Endothelial cell of umbilical vein (primary cell): ENCODE data around the gene SLC25A45. TPM values are rescaled to one million over a fixed set of nuclear protein-coding genes. Genes with fewer than 3 reads are reported as not detected.

ENCODE experiments used
- BruUV-seq: library from RNA; stranded (reverse); fragments of 400-500 nt; replicated peaks from 2 replicates; lab custom pipeline; 2021; lab: Mats Ljungman, UMichigan
- CTCF ChIA-PET: fragments of 300-600, 350-600 bp; sonication (Branson Sonifier 250); formaldehyde crosslinking; loops from one replicate; lab custom pipeline; 2021; ENCODE audit warnings: antibody characterized with exemption, inconsistent platforms; lab: Charles Lee
- POLR2A ChIA-PET: fragments of 300-600, 350-600 bp; sonication (Branson Sonifier 250); formaldehyde crosslinking; loops from one replicate; lab custom pipeline; 2021; ENCODE audit warnings: antibody characterized with exemption, inconsistent platforms; lab: Charles Lee
- DNase-seq: peaks from one replicate; pipeline ENCODE4 v3.0.0-alpha.2; 2011; ENCODE audit warnings: low read depth, low spot score
- FAIRE-seq: peaks from 2 replicates; lab custom pipeline; 2011; peaks lifted over from hg19 to GRCh38; lab: Jason Lieb, UNC
- H2AFZ ChIP-seq: 2 replicates; pipeline ENCODE4 v1.6.0; 2012; ENCODE audit warnings: low read depth, low read length, control low read depth, inconsistent platforms
- H3K27ac ChIP-seq: 2 replicates; pipeline ENCODE4 v1.5.1; 2011; ENCODE audit warnings: low read depth, mild to moderate bottlenecking, control low read depth, low read length, moderate library complexity; ENCODE audit not compliant: insufficient read depth
- H3K27me3 ChIP-seq, 2 experiments: 2 replicates each; pipeline versions ENCODE4 v1.6.0 to v1.6.1; 2011; ENCODE audit warnings: low read length in 2 of 2, mixed read lengths in 1 of 2; ENCODE audit not compliant: control insufficient read depth in 2 of 2, insufficient read depth in 2 of 2
- H3K36me3 ChIP-seq, 2 experiments: 2 replicates in 1 of 2; 3 replicates in 1 of 2; pipeline ENCODE4 v1.5.1; 2011; ENCODE audit warnings: low read length in 2 of 2, mild to moderate bottlenecking in 1 of 2, moderate library complexity in 1 of 2; ENCODE audit not compliant: control insufficient read depth in 2 of 2, insufficient read depth in 2 of 2; ENCODE audit errors: extremely low read depth in 1 of 2
- H3K4me1 ChIP-seq: 3 replicates; pipeline ENCODE4 v1.5.1; 2011; ENCODE audit warnings: mild to moderate bottlenecking, low read length; ENCODE audit not compliant: control insufficient read depth, insufficient read depth; ENCODE audit errors: extremely low read depth
- H3K4me2 ChIP-seq: 2 replicates; pipeline ENCODE4 v1.6.1; 2011; ENCODE audit warnings: low read length, control low read depth, mixed read lengths; ENCODE audit not compliant: insufficient read depth
- H3K4me3 ChIP-seq, 3 experiments: fragments of 200-600 bp in 1 of 3; sonication (generic), shearing (Covaris generic) in 1 of 3; replicated peaks in 1 of 3; 2 replicates each; pipeline ENCODE4 v1.5.1; 2011 to 2016; ENCODE audit warnings: control low read depth in 3 of 3, low read length in 3 of 3, mild to moderate bottlenecking in 2 of 3, inconsistent platforms in 1 of 3, low read depth in 1 of 3, moderate library complexity in 1 of 3; ENCODE audit not compliant: insufficient read depth in 1 of 3
- H3K79me2 ChIP-seq: 2 replicates; pipeline ENCODE4 v1.6.0; 2012; ENCODE audit warnings: low read length, inconsistent platforms; ENCODE audit not compliant: control insufficient read depth, insufficient read depth
- H3K9ac ChIP-seq: replicated peaks from 2 replicates; pipeline ENCODE3; 2011; ENCODE audit warnings: low read length, control low read depth; ENCODE audit not compliant: insufficient read depth; ENCODE audit errors: extremely low read depth
- H3K9me1 ChIP-seq: replicated peaks from 3 replicates; pipeline ENCODE4 v1.6.0; 2011; ENCODE audit warnings: mild to moderate bottlenecking, low read length; ENCODE audit not compliant: control insufficient read depth, insufficient read depth; ENCODE audit errors: extremely low read depth
- H3K9me3 ChIP-seq: replicated peaks from 2 replicates; pipeline ENCODE4 v1.5.1; 2012; ENCODE audit warnings: low read length, inconsistent platforms; ENCODE audit not compliant: control insufficient read depth, insufficient read depth
- H4K20me1 ChIP-seq: replicated peaks from 2 replicates; pipeline ENCODE3; 2011; ENCODE audit warnings: mild to moderate bottlenecking, low read length; ENCODE audit not compliant: control insufficient read depth, insufficient read depth; ENCODE audit errors: extremely low read depth
- EZH2 ChIP-seq: IDR thresholded peaks from 2 replicates; pipeline ENCODE4 v1.6.1; 2012; ENCODE audit warnings: borderline replicate concordance, low read depth, mild to moderate bottlenecking, moderate library complexity, low read length, inconsistent platforms; ENCODE audit not compliant: severe bottlenecking
- FOS ChIP-seq: IDR thresholded peaks from 2 replicates; pipeline ENCODE4 v1.6.1; 2011; ENCODE audit warnings: mild to moderate bottlenecking, low read length, moderate library complexity, borderline replicate concordance; ENCODE audit not compliant: insufficient read depth
- GATA2 ChIP-seq: IDR thresholded peaks from 2 replicates; pipeline ENCODE4 v1.7.0; 2011; ENCODE audit warnings: low read depth, mild to moderate bottlenecking, moderate library complexity, mixed read lengths, low read length; ENCODE audit not compliant: insufficient read length, insufficient read depth
- JUN ChIP-seq: IDR thresholded peaks from 2 replicates; pipeline ENCODE4 v1.6.1; 2011; ENCODE audit warnings: borderline replicate concordance, low read depth; ENCODE audit not compliant: insufficient read length, insufficient read depth
- MAX ChIP-seq: IDR thresholded peaks from 2 replicates; pipeline ENCODE4 v1.6.1; 2011; ENCODE audit not compliant: insufficient read depth, insufficient read length
- MYC ChIP-seq: IDR thresholded peaks from one replicate; pipeline ENCODE4 v1.6.1; 2011; ENCODE audit warnings: mild to moderate bottlenecking, low read depth, low read length
- POLR2A ChIP-seq: IDR thresholded peaks from 2 replicates; pipeline ENCODE4 v1.6.1; 2012; ENCODE audit warnings: low read depth, mild to moderate bottlenecking, control low read depth, low read length
- POLR2AphosphoS5 ChIP-seq: IDR thresholded peaks from 2 replicates; pipeline ENCODE4 v1.6.1; 2012; ENCODE audit warnings: low read depth, mild to moderate bottlenecking, control low read depth, low read length, moderate library complexity; ENCODE audit not compliant: insufficient read depth
- dilution Hi-C: fragments of 300-500 bp; cut with MboI; formaldehyde crosslinking; loops from one replicate; pipeline ENCODE4 v1.15.0; 2019; ENCODE audit warnings: low sequenced_read_pairs; ENCODE audit not compliant: extremely low pct_ligation_motif_present
- intact Hi-C: fragments of 100-400 bp; cut with micrococcal nuclease; formaldehyde crosslinking; loops from one replicate; pipeline ENCODE4 v1.10.0; 2022
- polyA plus RNA-seq, 4 experiments: library from polyadenylated mRNA; depleted of rRNA in 3 of 4; stranded (reverse) in 3 of 4; unstranded in 1 of 4; fragments of >200 nt; gene quantifications; 2 replicates each; pipeline versions ENCODE4 v1.2.1 to v1.2.3, GENCODE V29; 2011 to 2012; ENCODE audit warnings: missing spikeins in 1 of 4
- total RNA-seq: library from RNA; stranded (reverse); gene quantifications from 2 replicates; pipeline ENCODE4 v1.2.3, GENCODE V29; 2021
- TF ChIP-seq, protein P1 (sequence below), 2 donors: IDR thresholded peaks; 1 replicate in 1 of 2; 2 replicates in 1 of 2; pipeline ENCODE4 v1.5.1; 2011; ENCODE audit warnings: low read length in 2 of 2, mild to moderate bottlenecking in 2 of 2, moderate library complexity in 2 of 2, control low read depth in 1 of 2, inconsistent platforms in 1 of 2, low read depth in 1 of 2; ENCODE audit not compliant: insufficient read depth in 1 of 2; ENCODE audit errors: extremely low read depth in 1 of 2

SLC25A45 gene
- total and polyA plus RNA-seq, 2 donors (not counting 3 experiments of a cell fraction or from before 2014, with no cell fraction given), result 1.2 to 3.1 TPM

GRCh38 chr11:65402790-65403189 lies 20.3 kb upstream of the SLC25A45 start:
- no peaks in the 10 kb centered on the region for H3K9me3 ChIP-seq
- BruUV-seq, result no TSS peak
- CTCF ChIA-PET, result interaction anchor here (1.1 kb wide), 1 partner anchor 21 kb away, joined by 4 read pairs; no protein-coding TSS in a partner anchor

GRCh38 chr11:65401803-65402248 lies 19.4 kb upstream of the SLC25A45 start:
- Histone ChIP-seq H3K4me1 (no peaks in the 10 kb centered on the region), H3K9me3 (no peaks in the 10 kb centered on the region), H3K4me3 (no peak overlapping the region), H2AFZ (no peak overlapping the region), H3K79me2 (peaks cover 2% of the 10 kb centered on the region), H3K4me2 (no peak overlapping the region), H3K9me1 (no peaks in the 10 kb centered on the region), H3K36me3 (peaks cover 16 to 50% of the 10 kb centered on the region in 2 experiments), H4K20me1 (no peaks in the 10 kb centered on the region), H3K9ac (no peak overlapping the region), H3K27me3 (no peaks in the 10 kb centered on the region), H3K27ac (no peak overlapping the region)
- dilution Hi-C loops, result no loop called here
- ChIA-PET CTCF (interaction anchor here (0.6 kb wide), 1 partner anchor 107 kb away, joined by 3 read pairs; no protein-coding TSS in a partner anchor), POLR2A (interaction anchor here (0.7 kb wide), 1 partner anchor 22 kb away, joined by 3 read pairs; no protein-coding TSS in a partner anchor)
- no peak for DNase-seq
- FAIRE-seq, result no peak
- intact Hi-C loops, result no loop called here
- BruUV-seq, result TSS peak; percentile 6
- TF ChIP-seq MAX (no peak), GATA2 (no peak), POLR2A (no peak), EZH2 (no peak), POLR2AphosphoS5 (no peak), FOS (no peak), MYC (no peak), JUN (no peak)
- TF ChIP-seq, protein P1, sequence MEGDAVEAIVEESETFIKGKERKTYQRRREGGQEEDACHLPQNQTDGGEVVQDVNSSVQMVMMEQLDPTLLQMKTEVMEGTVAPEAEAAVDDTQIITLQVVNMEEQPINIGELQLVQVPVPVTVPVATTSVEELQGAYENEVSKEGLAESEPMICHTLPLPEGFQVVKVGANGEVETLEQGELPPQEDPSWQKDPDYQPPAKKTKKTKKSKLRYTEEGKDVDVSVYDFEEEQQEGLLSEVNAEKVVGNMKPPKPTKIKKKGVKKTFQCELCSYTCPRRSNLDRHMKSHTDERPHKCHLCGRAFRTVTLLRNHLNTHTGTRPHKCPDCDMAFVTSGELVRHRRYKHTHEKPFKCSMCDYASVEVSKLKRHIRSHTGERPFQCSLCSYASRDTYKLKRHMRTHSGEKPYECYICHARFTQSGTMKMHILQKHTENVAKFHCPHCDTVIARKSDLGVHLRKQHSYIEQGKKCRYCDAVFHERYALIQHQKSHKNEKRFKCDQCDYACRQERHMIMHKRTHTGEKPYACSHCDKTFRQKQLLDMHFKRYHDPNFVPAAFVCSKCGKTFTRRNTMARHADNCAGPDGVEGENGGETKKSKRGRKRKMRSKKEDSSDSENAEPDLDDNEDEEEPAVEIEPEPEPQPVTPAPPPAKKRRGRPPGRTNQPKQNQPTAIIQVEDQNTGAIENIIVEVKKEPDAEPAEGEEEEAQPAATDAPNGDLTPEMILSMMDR (IDR thresholded peaks at IDR 0.05; ENCODE audit: extremely low read depth in 1 of 2, insufficient read depth in 1 of 2, low read depth in 1 of 2, low read length in 2 of 2), result no peak

More at GRCh38 chr11:65402790-65403189, 20.3 kb upstream of the SLC25A45 start:
- H3K4me3 ChIP-seq, result no peak overlapping the region
- H3K9me1 ChIP-seq, result no peaks in the 10 kb centered on the region
- intact Hi-C loops, result no loop called here
- H3K27me3 ChIP-seq, result no peaks in the 10 kb centered on the region
- peaks cover 11 to 44% of the 10 kb centered on the region in 2 experiments for H3K36me3 ChIP-seq
- POLR2A ChIA-PET, result no interaction called here
- peaks cover 2% of the 10 kb centered on the region for H3K79me2 ChIP-seq
- DNase-seq (no peak), FAIRE-seq (no peak)
- dilution Hi-C loops, result no loop called here
- H3K4me1 ChIP-seq, result no peaks in the 10 kb centered on the region
- TF ChIP-seq EZH2 (no peak), POLR2AphosphoS5 (no peak), FOS (no peak), GATA2 (no peak)
- TF ChIP-seq, protein P1 (IDR thresholded peaks at IDR 0.05; ENCODE audit: extremely low read depth in 1 of 2, insufficient read depth in 1 of 2, low read depth in 1 of 2, low read length in 2 of 2), result no peak
- H3K27ac ChIP-seq, result no peak overlapping the region
- H3K4me2 ChIP-seq, result no peak overlapping the region
- H4K20me1 ChIP-seq, result no peaks in the 10 kb centered on the region
- H3K9ac ChIP-seq, result no peak overlapping the region
- H2AFZ ChIP-seq, result no peak overlapping the region
